ENCODE data around the gene KSR2.

Gene KSR2

GRCh38 chr12:117437516-117438255 lies 531.1 kb downstream of the KSR2 start:
- no peak for FAIRE-seq

GRCh38 chr12:117433878-117434277 lies 534.9 kb downstream of the KSR2 start:
- FAIRE-seq: no peak

- no peak for FAIRE-seq
Measured at GRCh38 chr12:117430246-117430645, 538.5 kb downstream of the KSR2 start.

GRCh38 chr12:117427211-117427610 lies 541.6 kb downstream of the KSR2 start:
- FAIRE-seq: no peak

GRCh38 chr12:117421987-117422386 lies 546.8 kb downstream of the KSR2 start:
- FAIRE-seq: no peak

- FAIRE-seq: no peak
Measured at GRCh38 chr12:117421068-117421752, 547.6 kb downstream of the KSR2 start.

GRCh38 chr12:117417004-117417403 lies 551.8 kb downstream of the KSR2 start:
- FAIRE-seq: no peak

- FAIRE-seq: no peak
Measured at GRCh38 chr12:117412465-117413188, 556.2 kb downstream of the KSR2 start.

GRCh38 chr12:117409286-117409685 lies 559.5 kb downstream of the KSR2 start:
- no peak for FAIRE-seq

- no peak for FAIRE-seq
Measured at GRCh38 chr12:117408161-117408791, 560.5 kb downstream of the KSR2 start.

- FAIRE-seq: no peak
Measured at GRCh38 chr12:117404940-117405339, 563.9 kb downstream of the KSR2 start.

GRCh38 chr12:117404203-117404853 lies 564.5 kb downstream of the KSR2 start:
- FAIRE-seq: no peak

- FAIRE-seq: no peak
Measured at GRCh38 chr12:117403586-117404139, 565.1 kb downstream of the KSR2 start.

Data from A204.1 (cell line).